ENCODE measurements around the gene SIKE1.

GRCh38 chr1:114746450-114747121 lies 33.9 kb downstream of the SIKE1 start:
- TF ChIP-seq CTCF (IDR thresholded peaks at IDR 0.05 in 2 of 3, conservative IDR thresholded peaks at IDR 0.05 in 1 of 3; ENCODE audit: borderline replicate concordance in 1 of 3, insufficient read depth in 1 of 3, low read depth in 2 of 3, low read length in 2 of 3) (no peak), POLR2AphosphoS5 (IDR thresholded peaks at IDR 0.05; ENCODE audit: low read depth, low read length) (no peak), ZBTB33 (IDR thresholded peaks at IDR 0.05; ENCODE audit: extremely low read depth, insufficient replicate concordance, low read length) (no peak), EZH2 (IDR thresholded peaks at IDR 0.05) (no peak), POLR2A (IDR thresholded peaks at IDR 0.05; ENCODE audit: borderline replicate concordance, extremely low read depth, insufficient read depth, insufficient read length) (no peak), EGR1 (IDR thresholded peaks at IDR 0.05; ENCODE audit: low read depth) (no peak)

Measured in HCT116 (cell line).